Esophagus muscularis mucosa (tissue), 3 donors: ENCODE results near the gene DCD.

Experiments used
- CTCF ChIP-seq, 3 experiments: fragments of 200-600 bp in 2 of 3; fragments of 450-650 bp in 1 of 3; sonication (generic) in 2 of 3; IDR thresholded peaks; one replicate each; pipeline ENCODE4 v1.5.1; 2017 to 2019; ENCODE audit warnings: antibody characterized with exemption in 3 of 3, mild to moderate bottlenecking in 2 of 3, moderate library complexity in 1 of 3
- POLR2A ChIP-seq: fragments of 450-650 bp; IDR thresholded peaks from one replicate; pipeline ENCODE4 v1.6.1; 2017; ENCODE audit warnings: antibody characterized with exemption, moderate library complexity, mild to moderate bottlenecking, low read depth
- POLR2AphosphoS5 ChIP-seq, 2 donors: sonication (generic); formaldehyde crosslinking; IDR thresholded peaks; one replicate each; pipeline ENCODE4 v1.6.1; 2017; ENCODE audit warnings: antibody characterized with exemption in 2 of 2

DNA sequence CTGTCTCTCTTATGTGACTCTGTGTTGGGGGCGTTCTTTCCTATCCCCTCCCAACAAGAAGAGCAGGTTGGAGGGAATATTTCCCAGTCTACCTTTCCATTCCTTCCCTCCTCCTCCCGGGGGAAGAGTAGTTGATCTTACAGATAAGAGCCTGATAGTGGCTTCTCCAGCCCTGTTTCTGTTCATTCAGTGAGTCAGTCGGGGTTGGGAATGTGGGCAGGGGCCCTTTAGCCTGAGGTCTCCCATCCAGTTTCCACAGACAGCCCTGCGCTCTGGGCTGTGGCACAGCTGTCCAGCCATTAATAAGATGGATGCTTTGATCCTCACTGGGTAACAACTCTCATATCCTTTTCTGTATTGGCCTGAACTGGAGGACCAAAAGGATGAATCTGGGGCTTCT lies 41.6 kb downstream of the DCD start:
- TF ChIP-seq CTCF (IDR thresholded peaks at IDR 0.05) (no peak), POLR2AphosphoS5 (IDR thresholded peaks at IDR 0.05) (no peak), POLR2A (no peak)
